Measurements from ENCODE around the gene VRK1.
"Not testable (repeated sequence)": the region's sequence is repeated elsewhere in the genome, so short reads cannot be mapped to it uniquely, and the experiment has no call there.

VRK1 gene

DNA sequence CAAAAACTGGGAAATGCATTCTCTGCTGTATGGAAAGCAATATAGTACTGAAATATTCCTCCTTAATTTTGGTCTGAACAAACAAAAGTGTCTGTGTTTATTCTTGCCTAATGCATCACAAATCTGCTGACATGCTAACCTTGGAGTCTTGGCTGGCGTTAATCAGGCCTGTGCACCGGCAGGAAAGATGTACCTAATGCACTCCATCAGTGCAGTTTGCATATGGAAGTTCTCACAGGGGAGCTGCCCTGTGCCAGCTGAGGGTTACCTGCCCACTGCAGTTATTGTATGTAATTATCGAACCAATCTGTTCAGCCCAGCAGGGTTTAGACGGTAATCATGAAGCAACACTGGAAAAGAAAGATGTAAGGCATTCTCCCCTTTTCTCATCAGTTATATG lies 76.9 kb downstream of the VRK1 start:
- H3K4me3 ChIP-seq (replicated peaks; ENCODE audit: low read depth, low read length) = no peak overlapping the region
- DNase-seq (ENCODE audit: extremely low read depth, insufficient read length) = no peak
- H3K27me3 ChIP-seq (replicated peaks; ENCODE audit: control insufficient read depth, insufficient read depth, low read length) = no peaks in the 10 kb centered on the region
- H3K36me3 ChIP-seq (ENCODE audit: control insufficient read depth, insufficient read depth, low read length) = no peaks in the 10 kb centered on the region; the same call in none of the 2 replicates
- TF ChIP-seq, protein P1, sequence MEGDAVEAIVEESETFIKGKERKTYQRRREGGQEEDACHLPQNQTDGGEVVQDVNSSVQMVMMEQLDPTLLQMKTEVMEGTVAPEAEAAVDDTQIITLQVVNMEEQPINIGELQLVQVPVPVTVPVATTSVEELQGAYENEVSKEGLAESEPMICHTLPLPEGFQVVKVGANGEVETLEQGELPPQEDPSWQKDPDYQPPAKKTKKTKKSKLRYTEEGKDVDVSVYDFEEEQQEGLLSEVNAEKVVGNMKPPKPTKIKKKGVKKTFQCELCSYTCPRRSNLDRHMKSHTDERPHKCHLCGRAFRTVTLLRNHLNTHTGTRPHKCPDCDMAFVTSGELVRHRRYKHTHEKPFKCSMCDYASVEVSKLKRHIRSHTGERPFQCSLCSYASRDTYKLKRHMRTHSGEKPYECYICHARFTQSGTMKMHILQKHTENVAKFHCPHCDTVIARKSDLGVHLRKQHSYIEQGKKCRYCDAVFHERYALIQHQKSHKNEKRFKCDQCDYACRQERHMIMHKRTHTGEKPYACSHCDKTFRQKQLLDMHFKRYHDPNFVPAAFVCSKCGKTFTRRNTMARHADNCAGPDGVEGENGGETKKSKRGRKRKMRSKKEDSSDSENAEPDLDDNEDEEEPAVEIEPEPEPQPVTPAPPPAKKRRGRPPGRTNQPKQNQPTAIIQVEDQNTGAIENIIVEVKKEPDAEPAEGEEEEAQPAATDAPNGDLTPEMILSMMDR (IDR thresholded peaks at IDR 0.05; ENCODE audit: insufficient read depth, low read length, poor library complexity, severe bottlenecking) = no peak

DNA sequence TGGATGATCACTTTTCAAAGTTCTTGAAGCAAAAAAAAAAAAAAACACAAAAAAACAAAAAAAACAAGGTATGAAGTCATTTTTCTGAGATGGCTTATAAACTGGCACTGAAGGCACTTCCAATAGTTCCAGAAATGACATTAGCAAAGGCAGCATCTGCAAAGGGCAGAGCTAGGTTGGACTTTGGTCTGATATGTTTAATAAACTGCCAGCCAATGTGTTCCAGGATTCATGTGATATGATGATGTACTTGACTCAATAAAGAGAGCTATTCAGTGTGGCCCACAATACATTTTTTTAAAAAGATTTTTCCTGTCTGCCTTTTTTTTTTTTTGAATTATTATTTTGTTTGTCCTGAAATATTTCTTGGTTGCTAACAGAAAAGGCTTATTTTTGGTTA lies 79.6 kb downstream of the VRK1 start:
- no peaks in the 10 kb centered on the region; the same call in none of the 2 replicates for H3K36me3 ChIP-seq (ENCODE audit: control insufficient read depth, insufficient read depth, low read length)

DNA sequence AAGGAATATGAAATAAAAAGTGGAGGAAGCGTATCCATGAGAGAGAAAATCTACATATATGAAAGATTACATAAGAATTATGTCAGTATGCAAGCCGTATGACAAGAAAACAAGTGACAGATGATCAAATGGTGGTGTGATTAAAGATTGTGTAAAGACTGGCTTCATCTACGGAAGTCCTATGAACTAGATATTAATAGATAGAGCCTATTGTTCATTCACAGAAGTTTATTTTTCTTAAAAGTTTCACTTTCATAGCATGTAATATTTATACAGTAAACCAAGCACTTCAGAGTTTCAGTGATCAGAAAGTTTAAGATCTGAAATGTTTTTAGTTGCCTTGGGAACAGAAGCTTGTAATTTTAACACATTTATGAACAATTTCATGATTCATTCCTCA lies 84.5 kb downstream of the VRK1 start:
- H3K27me3 ChIP-seq (replicated peaks; ENCODE audit: control insufficient read depth, insufficient read depth, low read length) = no peaks in the 10 kb centered on the region
- H3K36me3 ChIP-seq (ENCODE audit: control insufficient read depth, insufficient read depth, low read length) = no peaks in the 10 kb centered on the region; the same call in 1 of the 2 replicates
- TF ChIP-seq, protein P1 (IDR thresholded peaks at IDR 0.05; ENCODE audit: insufficient read depth, low read length, poor library complexity, severe bottlenecking) = no peak
- no peak overlapping the region for H3K4me3 ChIP-seq (replicated peaks; ENCODE audit: low read depth, low read length)
- DNase-seq (ENCODE audit: extremely low read depth, insufficient read length) = no peak

More for the DNA sequence above, 79.6 kb downstream of the VRK1 start:
- Histone ChIP-seq H3K27me3 (replicated peaks; ENCODE audit: control insufficient read depth, insufficient read depth, low read length) (no peaks in the 10 kb centered on the region), H3K4me3 (replicated peaks; ENCODE audit: low read depth, low read length) (no peak overlapping the region)
- DNase-seq (ENCODE audit: extremely low read depth, insufficient read length) = no peak
- TF ChIP-seq, protein P1 (IDR thresholded peaks at IDR 0.05; ENCODE audit: insufficient read depth, low read length, poor library complexity, severe bottlenecking) = no peak

DNA sequence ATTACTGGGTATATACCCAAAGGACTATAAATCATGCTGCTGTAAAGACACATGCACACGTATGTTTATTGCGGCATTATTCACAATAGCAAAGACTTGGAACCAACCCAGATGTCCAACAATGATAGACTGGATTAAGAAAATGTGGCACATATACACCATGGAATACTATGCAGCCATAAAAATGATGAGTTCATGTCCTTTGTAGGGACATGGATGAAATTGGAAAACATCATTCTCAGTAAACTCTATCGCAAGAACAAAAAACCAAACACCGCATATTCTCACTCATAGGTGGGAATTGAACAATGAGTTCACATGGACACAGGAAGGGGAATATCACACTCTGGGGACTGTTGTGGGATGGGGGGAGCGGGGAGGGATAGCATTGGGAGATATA lies 86.8 kb downstream of the VRK1 start:
- not testable (repeated sequence) for H3K4me3 ChIP-seq (replicated peaks; ENCODE audit: low read depth, low read length); H3K27me3 ChIP-seq (replicated peaks; ENCODE audit: control insufficient read depth, insufficient read depth, low read length); H3K36me3 ChIP-seq (ENCODE audit: control insufficient read depth, insufficient read depth, low read length); DNase-seq (ENCODE audit: extremely low read depth, insufficient read length)

DNA sequence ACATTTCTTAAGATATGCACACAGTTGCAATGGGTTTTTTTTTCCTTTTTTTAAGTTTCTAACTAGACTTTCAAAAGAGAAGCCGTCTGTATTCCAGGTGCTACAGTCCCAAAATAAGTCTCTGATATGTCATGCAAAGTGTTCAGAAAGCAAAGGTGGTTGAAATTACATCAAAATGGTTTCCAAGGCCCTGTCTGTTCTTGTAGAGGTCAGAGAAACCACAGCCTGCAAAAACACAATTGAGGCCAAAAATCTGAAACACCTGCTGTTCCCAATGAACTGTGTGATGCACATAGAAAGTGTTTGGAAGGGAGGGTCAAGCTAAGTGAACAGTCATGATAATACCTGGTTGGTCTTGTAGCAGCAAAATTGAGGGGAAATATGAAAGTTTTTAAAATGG lies 91.0 kb downstream of the VRK1 start:
- Histone ChIP-seq H3K27me3 (replicated peaks; ENCODE audit: control insufficient read depth, insufficient read depth, low read length) (no peaks in the 10 kb centered on the region), H3K36me3 (ENCODE audit: control insufficient read depth, insufficient read depth, low read length) (no peaks in the 10 kb centered on the region), H3K4me3 (replicated peaks; ENCODE audit: low read depth, low read length) (no peak overlapping the region)
- TF ChIP-seq, protein P1 (IDR thresholded peaks at IDR 0.05; ENCODE audit: insufficient read depth, low read length, poor library complexity, severe bottlenecking) = no peak
- peak; percentile 18 for DNase-seq (ENCODE audit: extremely low read depth, insufficient read length)

DNA sequence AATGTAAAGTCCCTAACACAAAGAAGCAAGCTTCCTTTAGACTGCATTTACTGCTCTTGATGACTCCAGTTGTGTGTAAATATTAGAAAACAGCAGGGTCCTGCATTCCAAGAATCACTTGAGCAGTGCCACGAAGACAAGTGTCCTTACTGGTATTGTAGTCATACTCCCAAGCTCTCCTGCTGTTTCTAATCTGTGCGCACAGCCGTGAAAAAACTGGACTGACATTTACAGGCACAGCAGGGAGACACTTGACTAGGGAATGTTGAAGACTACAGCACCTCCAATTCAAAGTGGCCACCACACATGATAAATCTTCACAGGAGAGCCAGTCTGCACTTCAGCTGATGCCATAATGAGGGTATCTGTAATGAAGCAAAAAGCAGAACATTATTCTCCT lies 91.4 kb downstream of the VRK1 start:
- Histone ChIP-seq H3K4me3 (replicated peaks; ENCODE audit: low read depth, low read length) (no peak overlapping the region), H3K27me3 (replicated peaks; ENCODE audit: control insufficient read depth, insufficient read depth, low read length) (no peaks in the 10 kb centered on the region), H3K36me3 (ENCODE audit: control insufficient read depth, insufficient read depth, low read length) (no peaks in the 10 kb centered on the region)
- TF ChIP-seq, protein P1 (IDR thresholded peaks at IDR 0.05; ENCODE audit: insufficient read depth, low read length, poor library complexity, severe bottlenecking) = no peak
- DNase-seq (ENCODE audit: extremely low read depth, insufficient read length) = no peak
